ENCODE measurements around the gene DCAF17.

DNA sequence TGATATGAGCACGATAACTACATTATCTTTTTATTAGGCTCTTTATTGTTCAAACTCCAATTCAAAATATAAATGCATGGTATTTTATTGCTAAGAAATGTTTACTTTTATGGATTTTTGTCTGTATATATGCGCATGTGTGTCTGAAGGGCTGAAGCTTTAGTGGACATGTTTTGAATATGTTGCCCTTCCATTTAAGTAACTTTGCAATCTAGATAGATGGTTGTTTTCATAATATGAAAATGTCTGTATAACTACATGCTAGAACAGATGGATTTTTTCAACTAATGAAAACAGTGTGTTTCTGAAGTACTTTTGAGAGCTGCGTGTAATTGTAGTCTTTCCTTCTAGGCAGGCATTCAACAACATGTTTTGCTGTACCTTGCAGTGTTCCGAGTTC is 18.7 kb downstream of the DCAF17 start:
- no peak for TF ChIP-seq CTCF (IDR thresholded peaks at IDR 0.05)
- no peak for TF ChIP-seq POLR2A (IDR thresholded peaks at IDR 0.05)
